Liver (tissue), 3 donors: Measurements from ENCODE around the gene PSMC3.

Source experiments
- ATF3 ChIP-seq: IDR thresholded peaks from 2 replicates; pipeline ENCODE4 v1.6.1; 2016; ENCODE audit warnings: antibody characterized with exemption
- CTCF ChIP-seq: fragments of 150-350 bp; IDR thresholded peaks from 2 replicates; pipeline ENCODE4 v1.5.1; 2017; ENCODE audit warnings: improper control_type of control experiment, low read depth, low read length; ENCODE audit not compliant: missing input control
- GABPA ChIP-seq, 2 donors: IDR thresholded peaks in 1 of 2; conservative IDR thresholded peaks in 1 of 2; 2 replicates each; pipeline ENCODE4 v1.6.1; 2016; ENCODE audit warnings: antibody characterized with exemption in 2 of 2, mild to moderate bottlenecking in 1 of 2, moderate library complexity in 1 of 2
- HNF4G ChIP-seq: IDR thresholded peaks from 2 replicates; pipeline ENCODE4 v1.6.1; 2016; ENCODE audit warnings: antibody characterized with exemption
- JUND ChIP-seq, 2 donors: IDR thresholded peaks; 2 replicates each; pipeline ENCODE4 v1.6.1; 2016; ENCODE audit warnings: antibody characterized with exemption in 2 of 2
- NR2F2 ChIP-seq: IDR thresholded peaks from 2 replicates; pipeline ENCODE4 v1.6.1; 2016; ENCODE audit warnings: antibody characterized with exemption
- RAD21 ChIP-seq, 2 donors: IDR thresholded peaks; 2 replicates each; pipeline ENCODE4 v1.6.1; 2016; ENCODE audit warnings: antibody characterized with exemption in 2 of 2, mild to moderate bottlenecking in 2 of 2
- REST ChIP-seq: IDR thresholded peaks from 2 replicates; pipeline ENCODE4 v1.6.1; 2016; ENCODE audit warnings: antibody characterized with exemption, mild to moderate bottlenecking
- RXRA ChIP-seq, 2 donors: IDR thresholded peaks; 2 replicates each; pipeline ENCODE4 v1.6.1; 2017 to 2018; ENCODE audit warnings: antibody characterized with exemption in 2 of 2, mild to moderate bottlenecking in 1 of 2
- SP1 ChIP-seq: IDR thresholded peaks from 2 replicates; pipeline ENCODE4 v1.6.1; 2018; ENCODE audit warnings: antibody characterized with exemption, mild to moderate bottlenecking
- YY1 ChIP-seq: IDR thresholded peaks from 2 replicates; pipeline ENCODE4 v1.6.1; 2016; ENCODE audit warnings: antibody characterized with exemption, mild to moderate bottlenecking
- TF ChIP-seq, protein P1 (sequence below): IDR thresholded peaks from 2 replicates; pipeline ENCODE4 v1.6.1; 2016; ENCODE audit warnings: antibody characterized with exemption
- TF ChIP-seq, protein P2 (sequence below): IDR thresholded peaks from 2 replicates; pipeline ENCODE4 v1.6.1; 2016; ENCODE audit warnings: antibody characterized with exemption
- donor health status: healthy.
- donor health status: healthy.

DNA sequence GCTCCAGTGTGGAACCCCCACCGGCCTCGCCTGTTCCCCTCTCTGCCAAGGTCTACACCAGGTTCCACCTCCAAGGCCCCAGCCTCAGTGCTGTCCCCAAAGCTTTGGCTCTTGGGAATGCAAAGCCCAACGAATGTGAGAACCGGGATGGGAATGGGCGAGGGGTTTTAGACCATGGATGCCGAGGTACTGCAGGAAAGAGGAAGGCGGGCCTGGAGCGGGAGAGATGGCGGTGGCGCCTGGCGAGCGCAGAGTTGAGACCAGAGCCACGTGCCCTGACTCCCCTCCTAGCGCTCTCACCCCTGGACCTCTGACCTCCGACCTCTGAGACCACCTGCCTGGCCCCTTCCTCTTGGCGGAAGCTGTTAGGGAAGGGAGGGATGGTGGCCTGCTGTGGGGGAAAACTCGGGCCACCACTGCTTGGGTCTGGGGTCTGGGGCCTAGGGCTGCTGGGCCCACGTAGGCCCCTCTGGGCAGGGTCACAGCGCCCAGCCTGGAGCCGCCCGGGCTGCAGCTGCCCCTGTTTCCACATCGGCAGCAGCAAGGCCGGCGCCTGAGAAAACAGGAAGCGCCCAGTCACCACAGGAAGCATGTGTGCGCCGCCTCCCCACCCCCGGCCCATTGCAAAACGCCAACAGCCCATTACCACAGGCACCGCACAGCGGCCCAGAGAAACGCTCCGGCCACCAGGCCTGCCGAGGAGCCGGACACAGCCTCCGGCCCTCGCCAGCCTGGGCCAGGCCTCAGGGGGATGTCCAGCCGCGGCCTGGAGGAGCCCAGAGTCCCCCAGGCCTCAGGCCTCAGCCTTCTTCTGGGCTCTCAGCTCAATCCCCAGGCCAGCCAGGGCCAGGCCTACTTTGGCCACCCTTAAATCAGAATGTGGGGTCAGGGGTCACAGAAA lies 31.7 kb downstream of the PSMC3 start:
- TF ChIP-seq, protein P1, sequence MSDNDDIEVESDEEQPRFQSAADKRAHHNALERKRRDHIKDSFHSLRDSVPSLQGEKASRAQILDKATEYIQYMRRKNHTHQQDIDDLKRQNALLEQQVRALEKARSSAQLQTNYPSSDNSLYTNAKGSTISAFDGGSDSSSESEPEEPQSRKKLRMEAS, result no peak
- TF ChIP-seq CTCF (no peak), RAD21 (IDR thresholded peaks at IDR 0.05) (no peak), YY1 (no peak), JUND (IDR thresholded peaks at IDR 0.05) (no peak), SP1 (peak; percentile 54), GABPA (IDR thresholded peaks at IDR 0.05 in 1 of 2, conservative IDR thresholded peaks at IDR 0.05 in 1 of 2) (peak in 1 of 2 donors; percentile 31), RXRA (IDR thresholded peaks at IDR 0.05) (no peak), ATF3 (no peak), HNF4G (no peak), REST (no peak), NR2F2 (peak; percentile 6)
- TF ChIP-seq, protein P2, sequence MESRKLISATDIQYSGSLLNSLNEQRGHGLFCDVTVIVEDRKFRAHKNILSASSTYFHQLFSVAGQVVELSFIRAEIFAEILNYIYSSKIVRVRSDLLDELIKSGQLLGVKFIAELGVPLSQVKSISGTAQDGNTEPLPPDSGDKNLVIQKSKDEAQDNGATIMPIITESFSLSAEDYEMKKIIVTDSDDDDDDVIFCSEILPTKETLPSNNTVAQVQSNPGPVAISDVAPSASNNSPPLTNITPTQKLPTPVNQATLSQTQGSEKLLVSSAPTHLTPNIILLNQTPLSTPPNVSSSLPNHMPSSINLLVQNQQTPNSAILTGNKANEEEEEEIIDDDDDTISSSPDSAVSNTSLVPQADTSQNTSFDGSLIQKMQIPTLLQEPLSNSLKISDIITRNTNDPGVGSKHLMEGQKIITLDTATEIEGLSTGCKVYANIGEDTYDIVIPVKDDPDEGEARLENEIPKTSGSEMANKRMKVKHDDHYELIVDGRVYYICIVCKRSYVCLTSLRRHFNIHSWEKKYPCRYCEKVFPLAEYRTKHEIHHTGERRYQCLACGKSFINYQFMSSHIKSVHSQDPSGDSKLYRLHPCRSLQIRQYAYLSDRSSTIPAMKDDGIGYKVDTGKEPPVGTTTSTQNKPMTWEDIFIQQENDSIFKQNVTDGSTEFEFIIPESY, result no peak
